A204.1 (cell line): ENCODE measurements around the gene DCLK2.

ENCODE experiments used
- FAIRE-seq: peaks from 2 replicates; lab custom pipeline; 2012; peaks lifted over from hg19 to GRCh38; lab: Jason Lieb, UNC

The DCLK2 gene

DNA sequence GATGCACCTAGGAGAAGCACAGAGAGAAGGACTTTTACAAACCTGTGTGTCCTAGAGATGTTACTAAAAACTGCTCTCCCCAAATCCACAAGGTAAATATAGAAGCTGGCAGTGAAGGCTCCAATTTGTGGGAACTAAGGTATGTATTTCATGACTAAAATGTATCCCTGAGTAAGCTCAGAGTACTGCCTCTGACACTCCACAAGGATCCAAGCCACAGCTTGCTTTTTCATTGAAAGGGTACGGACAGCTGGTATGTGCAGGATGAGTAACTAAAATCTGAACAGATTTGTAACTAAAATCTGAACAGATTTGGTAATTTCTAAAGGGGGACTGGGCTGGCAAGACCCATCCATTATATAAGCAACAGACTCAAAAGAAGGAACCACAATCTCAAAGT, 187.6 kb downstream of the DCLK2 start:
- no peak for FAIRE-seq

DNA sequence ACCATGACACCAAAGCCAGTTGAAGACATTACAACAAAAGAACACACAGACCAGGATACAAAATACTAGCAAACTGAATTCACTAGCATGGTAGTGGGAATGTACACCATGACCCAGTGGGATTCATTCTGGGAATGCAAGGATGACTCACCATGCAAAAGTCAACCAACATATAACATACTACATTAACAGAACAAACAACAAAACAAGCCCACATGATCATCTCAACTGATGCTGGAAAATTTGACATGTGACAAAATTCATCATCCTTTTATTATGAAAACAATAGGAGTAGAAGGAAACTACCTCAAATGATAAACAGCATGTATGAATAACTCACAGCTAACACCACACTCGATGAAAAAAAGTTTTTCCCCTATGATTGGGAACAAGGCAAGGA, 190.2 kb downstream of the DCLK2 start:
- no peak for FAIRE-seq

- no peak for FAIRE-seq
Measured at GRCh38 chr4:150278206-150278605, 200.0 kb downstream of the DCLK2 start.

- FAIRE-seq: no peak
Measured at GRCh38 chr4:150280081-150280895, 202.0 kb downstream of the DCLK2 start.

- no peak for FAIRE-seq
Measured at GRCh38 chr4:150280975-150281374, 202.7 kb downstream of the DCLK2 start.

DNA sequence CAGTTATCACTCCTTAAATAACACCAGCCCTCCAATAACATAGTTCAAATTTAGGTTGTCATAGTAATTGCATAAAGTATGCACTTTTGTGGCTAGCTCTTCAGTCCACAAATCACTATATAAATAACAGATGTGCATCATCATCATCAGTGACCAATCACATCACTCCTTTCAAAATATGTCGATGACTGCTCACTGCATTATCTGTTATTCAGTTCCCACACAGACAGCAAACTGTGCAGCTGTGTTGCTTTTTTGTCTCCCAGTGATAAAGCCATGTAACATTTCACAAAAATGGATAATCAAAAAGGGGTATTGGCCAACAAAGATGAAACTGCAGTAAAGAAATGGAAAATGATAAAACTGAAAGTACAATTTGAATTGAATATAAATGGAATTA, 205.4 kb downstream of the DCLK2 start:
- no peak for FAIRE-seq

- no peak for FAIRE-seq
Measured at GRCh38 chr4:150286656-150287055, 208.4 kb downstream of the DCLK2 start.

- FAIRE-seq: no peak
Measured at GRCh38 chr4:150289198-150289597, 211.0 kb downstream of the DCLK2 start.

GRCh38 chr4:150289881-150290280, 211.6 kb downstream of the DCLK2 start:
- no peak for FAIRE-seq

DNA sequence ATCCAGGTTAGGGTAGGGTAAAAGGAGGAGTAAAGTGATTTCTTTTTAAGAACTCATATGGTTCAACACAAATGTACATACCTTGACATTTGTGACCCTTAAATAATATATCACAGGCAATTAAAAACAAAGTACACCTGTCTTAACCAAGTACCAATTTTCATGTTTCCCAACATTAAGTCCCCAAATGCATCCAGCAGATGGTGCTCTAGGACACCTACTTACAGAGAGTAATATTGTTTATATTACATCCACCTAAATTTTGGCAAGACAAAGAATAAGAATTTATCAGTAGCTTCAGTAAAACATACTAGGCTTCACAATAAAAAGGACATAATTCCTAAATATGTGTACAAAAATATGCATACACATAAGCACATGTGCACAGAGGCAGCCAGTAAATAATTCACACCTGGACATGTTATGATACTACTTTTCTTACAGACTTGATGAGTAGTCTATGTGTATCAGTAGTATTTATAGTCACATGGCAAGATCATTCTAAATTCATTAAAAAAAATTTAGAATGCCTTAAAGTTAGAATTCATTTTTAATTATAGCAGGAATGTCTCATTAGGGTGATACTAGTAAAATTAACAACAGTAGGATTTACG, 219.7 kb downstream of the DCLK2 start:
- peak; percentile 97 for FAIRE-seq

- FAIRE-seq: no peak
Measured at GRCh38 chr4:150299816-150300215, 221.6 kb downstream of the DCLK2 start.

DNA sequence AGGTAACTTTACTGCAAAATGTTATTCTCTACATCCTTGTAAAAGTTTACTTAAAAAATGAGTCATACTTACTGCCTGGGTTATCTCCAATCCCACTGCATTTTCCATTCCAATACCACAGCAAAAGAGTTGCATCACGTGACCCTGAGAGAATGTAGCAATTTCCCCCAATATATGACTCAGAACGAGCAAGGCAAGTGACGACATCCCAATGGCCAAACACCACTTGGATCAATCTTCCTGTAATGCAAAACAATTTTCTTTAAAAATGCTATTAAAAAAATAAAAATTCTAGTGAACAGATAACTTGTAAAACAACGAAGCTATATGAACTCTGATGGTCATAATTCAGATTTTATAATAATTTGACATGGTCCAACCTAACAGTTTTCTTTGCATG, 224.3 kb downstream of the DCLK2 start:
- no peak for FAIRE-seq

DNA sequence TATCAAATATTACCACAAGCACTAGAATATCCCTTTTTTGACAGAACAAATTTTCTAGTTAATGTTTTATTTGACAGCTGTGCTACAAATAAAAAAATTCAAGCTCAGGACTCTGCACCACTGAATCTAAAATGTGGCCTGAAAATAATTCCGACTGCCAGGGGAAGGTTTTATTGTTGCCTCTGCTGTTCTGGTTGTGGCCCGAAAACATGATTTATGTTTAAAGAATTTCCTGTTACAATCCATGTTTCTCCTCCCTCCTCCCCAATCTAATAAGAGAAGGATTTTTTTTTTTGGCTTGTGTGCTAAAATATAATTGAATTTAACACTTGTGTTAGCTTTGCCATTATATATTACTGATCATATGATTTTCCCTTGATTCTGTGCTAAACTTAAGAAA, 227.8 kb downstream of the DCLK2 start:
- no peak for FAIRE-seq

GRCh38 chr4:150306719-150307118, 228.5 kb downstream of the DCLK2 start:
- FAIRE-seq: peak; percentile 87
